SK-N-SH treated with all-trans-retinoic acid at 6 μM for 48 hours (cell line): Measurements from ENCODE around the gene AGMO.

Experiments
- ATAC-seq: fragments of 200-7000 bp; cut with Tn5 transposase; 3 replicates; pipeline ENCODE4 v1.9.1; 2020; ENCODE audit warnings: mild to moderate bottlenecking, moderate library complexity
- ARNTL ChIP-seq: fragments of 450-650 bp; formaldehyde crosslinking; IDR thresholded peaks from 2 replicates; pipeline ENCODE4 v1.5.0; 2020; ENCODE audit warnings: low read depth, mild to moderate bottlenecking, moderate library complexity, borderline replicate concordance
- BACH2 ChIP-seq: fragments of 250-450 bp; sonication (Bioruptor Pico); IDR thresholded peaks from 2 replicates; pipeline ENCODE4 v1.9.0; 2021; ENCODE audit warnings: mild to moderate bottlenecking, borderline replicate concordance
- CREB5 ChIP-seq: fragments of 250-450 bp; sonication (Bioruptor Pico); IDR thresholded peaks from 2 replicates; pipeline ENCODE4 v1.5.1; 2020; ENCODE audit warnings: low read depth, mild to moderate bottlenecking, moderate library complexity
- CSRNP3 ChIP-seq: fragments of 250-450 bp; sonication (Bioruptor Pico); IDR thresholded peaks from 2 replicates; pipeline ENCODE4 v1.5.1; 2021; ENCODE audit warnings: mild to moderate bottlenecking, moderate library complexity
- ESRRG ChIP-seq: fragments of 250-450 bp; sonication (Bioruptor Pico); IDR thresholded peaks from 2 replicates; pipeline ENCODE4 v1.6.1; 2021; ENCODE audit warnings: mild to moderate bottlenecking
- GLIS3 ChIP-seq: fragments of 250-450 bp; sonication (Bioruptor Pico); IDR thresholded peaks from 2 replicates; pipeline ENCODE4 v1.5.0; 2020; ENCODE audit warnings: mild to moderate bottlenecking, moderate library complexity
- ISL1 ChIP-seq: fragments of 250-450 bp; sonication (Bioruptor Pico); IDR thresholded peaks from 2 replicates; pipeline ENCODE4 v2.1.2; 2022; ENCODE audit warnings: mild to moderate bottlenecking, moderate library complexity
- OSR1 ChIP-seq: fragments of 250-450 bp; sonication (Bioruptor Pico); IDR thresholded peaks from 2 replicates; pipeline ENCODE4 v1.8.0; 2022; ENCODE audit warnings: moderate library complexity, mild to moderate bottlenecking, inconsistent platforms
- PATZ1 ChIP-seq: fragments of 250-450 bp; sonication (Bioruptor Pico); IDR thresholded peaks from 2 replicates; pipeline ENCODE4 v1.8.0; 2020; ENCODE audit warnings: mild to moderate bottlenecking, moderate library complexity, borderline replicate concordance
- POU6F1 ChIP-seq: fragments of 250-450 bp; sonication (Bioruptor Pico); IDR thresholded peaks from 2 replicates; pipeline ENCODE4 v1.8.0; 2021; ENCODE audit warnings: low read depth, mild to moderate bottlenecking, moderate library complexity, borderline replicate concordance
- PPARA ChIP-seq: fragments of 250-450 bp; sonication (Bioruptor Pico); IDR thresholded peaks from 2 replicates; pipeline ENCODE4 v1.5.0; 2020; ENCODE audit warnings: mild to moderate bottlenecking, borderline replicate concordance
- RARB ChIP-seq: fragments of 250-450 bp; sonication (Bioruptor Pico); IDR thresholded peaks from 2 replicates; pipeline ENCODE4 v1.8.0; 2021; ENCODE audit warnings: mild to moderate bottlenecking, moderate library complexity
- SNAI2 ChIP-seq: fragments of 250-450 bp; sonication (Bioruptor Pico); IDR thresholded peaks from 2 replicates; pipeline ENCODE4 v1.5.0; 2020; ENCODE audit warnings: mild to moderate bottlenecking, moderate library complexity
- TCF4 ChIP-seq: fragments of 250-450 bp; sonication (Bioruptor Pico); IDR thresholded peaks from 2 replicates; pipeline ENCODE4 v1.8.0; 2021; ENCODE audit warnings: mild to moderate bottlenecking, moderate library complexity, borderline replicate concordance
- TOX ChIP-seq: fragments of 250-450 bp; sonication (Bioruptor Pico); IDR thresholded peaks from 2 replicates; pipeline ENCODE4 v1.8.0; 2021; ENCODE audit warnings: mild to moderate bottlenecking, moderate library complexity, borderline replicate concordance
- ZC3H10 ChIP-seq: fragments of 250-450 bp; sonication (Bioruptor Pico); IDR thresholded peaks from 2 replicates; pipeline ENCODE4 v1.5.1; 2021; ENCODE audit warnings: mild to moderate bottlenecking, moderate library complexity
- ZFP3 ChIP-seq: fragments of 250-450 bp; sonication (Bioruptor Pico); IDR thresholded peaks from 2 replicates; pipeline ENCODE4 v1.5.0; 2020; ENCODE audit warnings: mild to moderate bottlenecking, moderate library complexity
- ZNF565 ChIP-seq: fragments of 450-650 bp; formaldehyde crosslinking; conservative IDR thresholded peaks from 2 replicates; pipeline ENCODE4 v1.5.0; 2020; ENCODE audit warnings: low read depth, mild to moderate bottlenecking, moderate library complexity
- ZNF70 ChIP-seq: fragments of 450-650 bp; formaldehyde crosslinking; IDR thresholded peaks from 2 replicates; pipeline ENCODE4 v1.5.0; 2020; ENCODE audit warnings: mild to moderate bottlenecking, moderate library complexity
- ZNF8 ChIP-seq: fragments of 450-650 bp; formaldehyde crosslinking; IDR thresholded peaks from 2 replicates; pipeline ENCODE4 v1.5.0; 2020; ENCODE audit warnings: mild to moderate bottlenecking, moderate library complexity

Gene AGMO

GRCh38 chr7:15284396-15284795, 277.4 kb downstream of the AGMO start:
- ATAC-seq: no peak

GRCh38 chr7:15280078-15280733, 281.6 kb downstream of the AGMO start:
- TF ChIP-seq ARNTL (CRISPR knock-in tag) (no peak), ZNF70 (CRISPR knock-in tag) (no peak), ESRRG (CRISPR knock-in tag) (no peak), ZC3H10 (CRISPR knock-in tag) (no peak), RARB (CRISPR knock-in tag) (no peak), ZNF8 (CRISPR knock-in tag) (no peak), GLIS3 (no peak), POU6F1 (no peak)
- TF ChIP-seq, all 23 proteins: peak for 0
- ATAC-seq: no peak

More at GRCh38 chr7:15284396-15284795, 277.4 kb downstream of the AGMO start:
- no peak for TF ChIP-seq PPARA (CRISPR knock-in tag)
- no peak for TF ChIP-seq TOX
- TF ChIP-seq TCF4 (CRISPR knock-in tag): no peak
- TF ChIP-seq POU6F1: no peak
- TF ChIP-seq OSR1 (CRISPR knock-in tag): no peak
- TF ChIP-seq ZFP3 (CRISPR knock-in tag): no peak
- TF ChIP-seq PATZ1: no peak
- no peak for TF ChIP-seq ZC3H10 (CRISPR knock-in tag)
- TF ChIP-seq CREB5: no peak
- no peak for TF ChIP-seq GLIS3
- no peak for TF ChIP-seq BACH2

GRCh38 chr7:15279640-15280039, 282.2 kb downstream of the AGMO start:
- no peak for ATAC-seq

More at GRCh38 chr7:15279640-15280039, 282.2 kb downstream of the AGMO start:
- no peak for TF ChIP-seq ZNF565 (CRISPR knock-in tag)
- no peak for TF ChIP-seq ISL1 (CRISPR knock-in tag)
- TF ChIP-seq POU6F1: no peak
- TF ChIP-seq SNAI2: no peak
- no peak for TF ChIP-seq ESRRG (CRISPR knock-in tag)
- TF ChIP-seq CSRNP3: no peak
- TF ChIP-seq TCF4 (CRISPR knock-in tag): no peak
- no peak for TF ChIP-seq OSR1 (CRISPR knock-in tag)
